IgD-negative memory B cell (primary cell): ENCODE results near the gene NABP1. TPM values are rescaled to one million over a fixed set of nuclear protein-coding genes. Genes with fewer than 3 reads are reported as not detected.
A peak's percentile ranks its signal among the peaks of the same experiment; 100 is the strongest.

Experiments used
- H3K27ac Mint-ChIP-seq, 3 donors: one replicate each; pipeline ENCODE4 v1.8.0; 2020 to 2022; ENCODE audit warnings: mild to moderate bottlenecking in 3 of 3, mixed read lengths in 3 of 3, moderate library complexity in 1 of 3
- H3K27me3 Mint-ChIP-seq: one replicate; pipeline ENCODE4 v1.8.0; 2021; ENCODE audit warnings: mixed read lengths
- H3K36me3 Mint-ChIP-seq: one replicate; pipeline ENCODE4 v1.8.0; 2020; ENCODE audit warnings: mild to moderate bottlenecking, mixed read lengths
- H3K4me1 Mint-ChIP-seq, 3 donors: one replicate each; pipeline ENCODE4 v1.8.0; 2020 to 2022; ENCODE audit warnings: mixed read lengths in 3 of 3, mild to moderate bottlenecking in 1 of 3
- H3K4me3 Mint-ChIP-seq, 4 donors: one replicate each; pipeline ENCODE4 v1.8.0; 2020 to 2022; ENCODE audit warnings: mild to moderate bottlenecking in 4 of 4, mixed read lengths in 4 of 4, moderate library complexity in 3 of 4
- H3K9me3 Mint-ChIP-seq, 3 donors: one replicate each; pipeline ENCODE4 v1.8.0; 2020 to 2021; ENCODE audit warnings: mixed read lengths in 3 of 3, mild to moderate bottlenecking in 1 of 3
- polyA plus RNA-seq: library from polyadenylated mRNA; unstranded; fragments of 300-500 nt; fragmentation: Illumina TruSeq; gene quantifications from one replicate; pipeline ENCODE4 v1.2.3, GENCODE V29; 2021

NABP1 gene
- polyA plus RNA-seq, result 12.4 TPM

- Mint-ChIP-seq H3K27me3 (no peaks in the 10 kb centered on the region), H3K36me3 (peaks cover 2% of the 10 kb centered on the region), H3K27ac (peak within 1 kb of the TSS; percentile 99), H3K4me3 (peak within 1 kb of the TSS; percentile 94 to 100 (median 98)), H3K4me1 (peaks cover 34 to 40% (median 40%) of the 10 kb centered on the region in 3 donors), H3K9me3 (no peaks in the 10 kb centered on the region)
Observed at GRCh38 chr2:191677646-191678436, at the start of gene NABP1. Gene NABP1 (plus strand): TSS chr2:191678136. CDS start chr2:191678615, 479 bp downstream.

- Mint-ChIP-seq H3K4me3 (peak overlapping the region; percentile 29 to 91 (median 80)), H3K27ac (peak overlapping the region; percentile 25 to 51 (median 36)), H3K36me3 (no peaks in the 10 kb centered on the region), H3K27me3 (no peaks in the 10 kb centered on the region), H3K9me3 (no peaks in the 10 kb centered on the region), H3K4me1 (peaks cover 30 to 37% (median 32%) of the 10 kb centered on the region in 3 donors)
Observed at GRCh38 chr2:191629001-191629453, 48.9 kb upstream of the NABP1 start.

GRCh38 chr2:191629976-191630712 is 47.8 kb upstream of the NABP1 start:
- Mint-ChIP-seq H3K9me3 (no peaks in the 10 kb centered on the region), H3K27ac (no peak overlapping the region), H3K36me3 (no peaks in the 10 kb centered on the region), H3K27me3 (no peaks in the 10 kb centered on the region), H3K4me3 (no peak overlapping the region), H3K4me1 (peaks cover 22 to 31% (median 25%) of the 10 kb centered on the region in 3 donors)

GRCh38 chr2:191631754-191632153 is 46.2 kb upstream of the NABP1 start:
- H3K36me3 Mint-ChIP-seq, result no peaks in the 10 kb centered on the region
- no peak overlapping the region for H3K4me3 Mint-ChIP-seq
- peak overlapping the region in 1 of 3 donors; percentile 53 for H3K27ac Mint-ChIP-seq
- no peaks in the 10 kb centered on the region for H3K27me3 Mint-ChIP-seq
- H3K9me3 Mint-ChIP-seq, result no peaks in the 10 kb centered on the region
- H3K4me1 Mint-ChIP-seq, result peaks cover 27 to 42% (median 33%) of the 10 kb centered on the region in 3 donors

- Mint-ChIP-seq H3K4me1 (peaks cover 27 to 49% (median 39%) of the 10 kb centered on the region in 3 donors), H3K36me3 (no peaks in the 10 kb centered on the region), H3K9me3 (no peaks in the 10 kb centered on the region), H3K27me3 (no peaks in the 10 kb centered on the region), H3K27ac (no peak overlapping the region), H3K4me3 (no peak overlapping the region)
Observed at GRCh38 chr2:191632426-191632825, 45.5 kb upstream of the NABP1 start.

- Mint-ChIP-seq H3K36me3 (no peaks in the 10 kb centered on the region), H3K27me3 (no peaks in the 10 kb centered on the region), H3K9me3 (no peaks in the 10 kb centered on the region), H3K27ac (no peak overlapping the region), H3K4me3 (peak overlapping the region in 1 of 4 donors; percentile 10), H3K4me1 (peaks cover 24 to 45% (median 36%) of the 10 kb centered on the region in 3 donors)
Observed at GRCh38 chr2:191634791-191635190, 43.1 kb upstream of the NABP1 start.

GRCh38 chr2:191635333-191636234 is 42.4 kb upstream of the NABP1 start:
- Mint-ChIP-seq H3K27ac (peak overlapping the region in 2 of 3 donors; percentile 13 to 70), H3K4me1 (peaks cover 23 to 41% (median 36%) of the 10 kb centered on the region in 3 donors), H3K36me3 (no peaks in the 10 kb centered on the region), H3K9me3 (no peaks in the 10 kb centered on the region), H3K4me3 (peak overlapping the region in 2 of 4 donors; percentile 10 to 76), H3K27me3 (no peaks in the 10 kb centered on the region)

GRCh38 chr2:191636235-191636543 is 41.7 kb upstream of the NABP1 start:
- H3K27ac Mint-ChIP-seq, result no peak overlapping the region

GRCh38 chr2:191636586-191636985 is 41.4 kb upstream of the NABP1 start:
- H3K27me3 Mint-ChIP-seq, result no peaks in the 10 kb centered on the region
- H3K4me3 Mint-ChIP-seq, result no peak overlapping the region
- H3K27ac Mint-ChIP-seq, result no peak overlapping the region
- peaks cover 23 to 38% (median 37%) of the 10 kb centered on the region in 3 donors for H3K4me1 Mint-ChIP-seq
- H3K9me3 Mint-ChIP-seq, result no peaks in the 10 kb centered on the region
- no peaks in the 10 kb centered on the region for H3K36me3 Mint-ChIP-seq

More at GRCh38 chr2:191636235-191636543, 41.7 kb upstream of the NABP1 start:
- Mint-ChIP-seq H3K9me3 (no peaks in the 10 kb centered on the region), H3K36me3 (no peaks in the 10 kb centered on the region), H3K27me3 (no peaks in the 10 kb centered on the region), H3K4me1 (peaks cover 23 to 40% (median 38%) of the 10 kb centered on the region in 3 donors), H3K4me3 (no peak overlapping the region)

- Mint-ChIP-seq H3K9me3 (no peaks in the 10 kb centered on the region), H3K27me3 (no peaks in the 10 kb centered on the region)
Observed at GRCh38 chr2:191637182-191638078, 40.5 kb upstream of the NABP1 start.

GRCh38 chr2:191638079-191638801 is 39.7 kb upstream of the NABP1 start:
- Mint-ChIP-seq H3K9me3 (no peaks in the 10 kb centered on the region), H3K4me3 (peak overlapping the region; percentile 16 to 88 (median 66)), H3K4me1 (peaks cover 23 to 37% (median 36%) of the 10 kb centered on the region in 3 donors), H3K36me3 (no peaks in the 10 kb centered on the region), H3K27me3 (no peaks in the 10 kb centered on the region), H3K27ac (peak overlapping the region; percentile 34 to 72 (median 71))

More at GRCh38 chr2:191637182-191638078, 40.5 kb upstream of the NABP1 start:
- peaks cover 23 to 38% (median 36%) of the 10 kb centered on the region in 3 donors for H3K4me1 Mint-ChIP-seq
- H3K27ac Mint-ChIP-seq, result peak overlapping the region; percentile 34 to 72 (median 71)
- H3K4me3 Mint-ChIP-seq, result peak overlapping the region; percentile 16 to 88 (median 66)
- no peaks in the 10 kb centered on the region for H3K36me3 Mint-ChIP-seq

- Mint-ChIP-seq H3K4me3 (peak overlapping the region in 2 of 4 donors; percentile 59), H3K4me1 (peaks cover 23 to 37% (median 36%) of the 10 kb centered on the region in 3 donors), H3K9me3 (no peaks in the 10 kb centered on the region), H3K27me3 (no peaks in the 10 kb centered on the region), H3K27ac (peak overlapping the region in 2 of 3 donors; percentile 71 to 72), H3K36me3 (no peaks in the 10 kb centered on the region)
Observed at GRCh38 chr2:191638802-191639172, 39.1 kb upstream of the NABP1 start.

- Mint-ChIP-seq H3K27me3 (no peaks in the 10 kb centered on the region), H3K9me3 (no peaks in the 10 kb centered on the region), H3K27ac (no peak overlapping the region), H3K4me3 (peak overlapping the region in 1 of 4 donors; percentile 18), H3K4me1 (peaks cover 15 to 29% (median 22%) of the 10 kb centered on the region in 3 donors), H3K36me3 (no peaks in the 10 kb centered on the region)
Observed at GRCh38 chr2:191641609-191642008, 36.3 kb upstream of the NABP1 start.
